H1 (cell line): ENCODE measurements around the gene COMMD7. TPM values are rescaled to one million over a fixed set of nuclear protein-coding genes. Genes with fewer than 3 reads are reported as not detected.

ENCODE experiments used
- CTCF ChIA-PET: fragments of 300-600 bp; sonication (Branson Sonifier 250); formaldehyde crosslinking; loops from one replicate; lab custom pipeline; 2021; ENCODE audit not compliant: partially characterized antibody; lab: Charles Lee
- POLR2A ChIA-PET: fragments of 300-600 bp; sonication (Branson Sonifier 250); formaldehyde crosslinking; loops from one replicate; lab custom pipeline; 2021; ENCODE audit warnings: inconsistent platforms; ENCODE audit not compliant: partially characterized antibody; lab: Charles Lee
- DNase-seq, 2 experiments: peaks; one replicate each; pipeline versions ENCODE4 v3.0.0 to v3.0.0-alpha.2; 2010 to 2022; ENCODE audit warnings: low spot score in 2 of 2, low read depth in 1 of 2, mixed read lengths in 1 of 2
- FAIRE-seq: peaks from 2 replicates; lab custom pipeline; 2011; peaks lifted over from hg19 to GRCh38; lab: Jason Lieb, UNC
- H2AFZ ChIP-seq: 2 replicates; pipeline ENCODE4 v1.8.1; 2012; ENCODE audit warnings: low read length, inconsistent platforms
- H2AK5ac ChIP-seq: 2 replicates; pipeline ENCODE4 v1.6.1; 2013; ENCODE audit warnings: low read depth, low read length
- H2BK120ac ChIP-seq: replicated peaks from 2 replicates; pipeline ENCODE3; 2013; ENCODE audit warnings: low read depth, low read length, inconsistent platforms
- H2BK12ac ChIP-seq: 2 replicates; pipeline ENCODE4 v1.6.1; 2013; ENCODE audit warnings: low read depth, low read length
- H2BK15ac ChIP-seq: 2 replicates; pipeline ENCODE4 v1.6.1; 2013; ENCODE audit warnings: low read length
- H2BK20ac ChIP-seq: 2 replicates; pipeline ENCODE4 v1.6.1; 2013; ENCODE audit warnings: low read length
- H2BK5ac ChIP-seq: 2 replicates; pipeline ENCODE4 v1.6.1; 2013; ENCODE audit warnings: low read depth, low read length
- H3K14ac ChIP-seq: 2 replicates; pipeline ENCODE4 v1.6.1; 2013; ENCODE audit warnings: inconsistent platforms; ENCODE audit not compliant: insufficient read length
- H3K18ac ChIP-seq: 2 replicates; pipeline ENCODE4 v1.6.1; 2013; ENCODE audit warnings: low read length; ENCODE audit errors: extremely low read depth
- H3K23ac ChIP-seq: 2 replicates; pipeline ENCODE4 v1.6.1; 2013; ENCODE audit warnings: inconsistent platforms; ENCODE audit not compliant: insufficient read length
- H3K23me2 ChIP-seq: 2 replicates; pipeline ENCODE4 v1.6.1; 2013; ENCODE audit warnings: low read depth, low read length
- H3K27ac ChIP-seq: 2 replicates; pipeline ENCODE4 v1.6.1; 2011; ENCODE audit warnings: low read depth, low read length, inconsistent platforms
- H3K27me3 ChIP-seq, 4 experiments: replicated peaks in 1 of 4; 1 replicate in 1 of 4; 2 replicates in 3 of 4; pipeline versions ENCODE4 v1.6.1 to v1.8.1; 2011 to 2013; ENCODE audit warnings: low read length in 3 of 4, mild to moderate bottlenecking in 3 of 4, inconsistent platforms in 2 of 4, mixed read lengths in 2 of 4, moderate library complexity in 1 of 4; ENCODE audit not compliant: control insufficient read depth in 3 of 4, insufficient read depth in 3 of 4; ENCODE audit errors: extremely low read depth in 1 of 4
- H3K36me3 ChIP-seq, 4 experiments: 2 replicates each; pipeline versions ENCODE4 v1.6.1 to v1.8.1; 2011 to 2013; ENCODE audit warnings: mild to moderate bottlenecking in 4 of 4, low read length in 3 of 4, moderate library complexity in 2 of 4, control low read depth in 1 of 4, inconsistent platforms in 1 of 4; ENCODE audit not compliant: insufficient read depth in 4 of 4, control insufficient read depth in 2 of 4
- H3K4ac ChIP-seq: replicated peaks from 2 replicates; pipeline ENCODE3; 2013; ENCODE audit warnings: low read length, low read depth, mixed read lengths, inconsistent platforms; ENCODE audit not compliant: insufficient read length
- H3K4me1 ChIP-seq, 4 experiments: replicated peaks in 1 of 4; 1 replicate in 1 of 4; 2 replicates in 3 of 4; pipeline versions ENCODE4 v1.6.1 to v1.8.1; 2011 to 2013; ENCODE audit warnings: low read length in 3 of 4, inconsistent platforms in 2 of 4, mixed read lengths in 1 of 4; ENCODE audit not compliant: insufficient read depth in 4 of 4, control insufficient read depth in 3 of 4
- H3K4me2 ChIP-seq, 2 experiments: 2 replicates each; pipeline versions ENCODE4 v1.6.1 to v1.8.1; 2011 to 2013; ENCODE audit warnings: low read depth in 2 of 2, low read length in 2 of 2, control low read depth in 1 of 2, inconsistent platforms in 1 of 2, mild to moderate bottlenecking in 1 of 2; ENCODE audit not compliant: insufficient read depth in 1 of 2
- H3K4me3 ChIP-seq, 4 experiments: fragments of 200-600, 300-600 bp in 1 of 4; sonication (generic), shearing (Covaris generic), sonication (Bioruptor Twin) in 1 of 4; 2 replicates each; pipeline versions ENCODE4 v1.5.1 to v1.8.1; 2011 to 2016; ENCODE audit warnings: low read length in 4 of 4, low read depth in 3 of 4, control low read depth in 2 of 4, inconsistent platforms in 2 of 4, mild to moderate bottlenecking in 2 of 4, mixed read lengths in 1 of 4, moderate library complexity in 1 of 4; ENCODE audit not compliant: insufficient read depth in 2 of 4; ENCODE audit errors: extremely low read depth in 1 of 4
- H3K56ac ChIP-seq: replicated peaks from 2 replicates; pipeline ENCODE3; 2013; ENCODE audit warnings: low read depth, mild to moderate bottlenecking, mixed read lengths, low read length, inconsistent platforms; ENCODE audit not compliant: insufficient read length
- H3K79me1 ChIP-seq: 2 replicates; pipeline ENCODE4 v1.6.1; 2013; ENCODE audit warnings: low read depth, low read length, control low read depth
- H3K79me2 ChIP-seq, 2 experiments: 2 replicates each; pipeline versions ENCODE4 v1.6.1 to v1.8.1; 2012 to 2013; ENCODE audit warnings: low read length in 2 of 2, mild to moderate bottlenecking in 2 of 2, inconsistent platforms in 1 of 2; ENCODE audit not compliant: insufficient read depth in 2 of 2, control insufficient read depth in 1 of 2
- H3K9ac ChIP-seq, 4 experiments: replicated peaks in 1 of 4; 1 replicate in 1 of 4; 2 replicates in 3 of 4; pipeline versions ENCODE4 v1.6.1 to v1.8.1; 2011 to 2013; ENCODE audit warnings: low read depth in 3 of 4, low read length in 3 of 4, control low read depth in 2 of 4, mild to moderate bottlenecking in 2 of 4, moderate library complexity in 2 of 4, inconsistent platforms in 1 of 4; ENCODE audit errors: extremely low read depth in 1 of 4
- H3K9me3 ChIP-seq, 2 experiments: 2 replicates each; pipeline versions ENCODE4 v1.6.1 to v1.8.1; 2012 to 2013; ENCODE audit warnings: mild to moderate bottlenecking in 2 of 2, moderate library complexity in 2 of 2, control low read depth in 1 of 2, inconsistent platforms in 1 of 2, low read depth in 1 of 2, low read length in 1 of 2, mixed read lengths in 1 of 2; ENCODE audit not compliant: insufficient read depth in 2 of 2
- H4K20me1 ChIP-seq, 2 experiments: replicated peaks in 1 of 2; 2 replicates each; pipeline versions ENCODE3 to v1.8.1; 2011 to 2013; ENCODE audit warnings: inconsistent platforms in 2 of 2, low read length in 2 of 2, mild to moderate bottlenecking in 1 of 2; ENCODE audit not compliant: insufficient read depth in 2 of 2, control insufficient read depth in 1 of 2
- H4K5ac ChIP-seq: 2 replicates; pipeline ENCODE4 v1.6.1; 2013; ENCODE audit warnings: low read length, low read depth, mixed read lengths, inconsistent platforms; ENCODE audit not compliant: insufficient read length
- H4K8ac ChIP-seq: 2 replicates; pipeline ENCODE4 v1.8.0; 2013; ENCODE audit warnings: mild to moderate bottlenecking, moderate library complexity, low read length, inconsistent platforms; ENCODE audit not compliant: insufficient read depth; ENCODE audit errors: extremely low read depth
- H4K91ac ChIP-seq: replicated peaks from 2 replicates; pipeline ENCODE3; 2013; ENCODE audit warnings: low read length, mixed read lengths, inconsistent platforms; ENCODE audit not compliant: insufficient read length
- MAFK ChIP-seq: IDR thresholded peaks from 2 replicates; pipeline ENCODE4 v1.6.1; 2012; ENCODE audit warnings: low read depth, mild to moderate bottlenecking, improper control_type of control experiment, low read length
- NRF1 ChIP-seq: IDR thresholded peaks from 2 replicates; pipeline ENCODE4 v1.6.1; 2011; ENCODE audit warnings: mild to moderate bottlenecking, low read depth, low read length, improper control_type of control experiment
- USF2 ChIP-seq: IDR thresholded peaks from 2 replicates; pipeline ENCODE4 v1.6.1; 2011; ENCODE audit warnings: low read length, improper control_type of control experiment
- WGBS, 2 experiments: shearing (Covaris generic) in 1 of 2; methylation state at CpG; one replicate each; pipeline versions ENCODE4 v1.1.6 to v1.1.7; 2013 to 2015; ENCODE audit warnings: low lambda C conversion rate in 2 of 2, mixed read lengths in 2 of 2, inconsistent platforms in 1 of 2, low coverage in 1 of 2, missing lambda C conversion rate in 1 of 2; ENCODE audit not compliant: insufficient replicate concordance in 2 of 2, insufficient coverage in 1 of 2, insufficient read length in 1 of 2; ENCODE audit errors: extremely low coverage in 1 of 2, missing lambda C conversion rate in 1 of 2; 5-methylcytosine and 5-hydroxymethylcytosine counted together
- polyA plus RNA-seq, 7 experiments: library from polyadenylated mRNA; depleted of rRNA in 3 of 7; stranded (reverse) in 5 of 7; unstranded in 2 of 7; fragments of >200 nt in 5 of 7; fragments of 200-250 nt in 2 of 7; gene quantifications; 1 replicate in 5 of 7; 2 replicates in 1 of 7; 4 replicates in 1 of 7; pipeline versions ENCODE4 v1.2.1 to v1.2.3, GENCODE V29; 2011 to 2013; ENCODE audit warnings: missing spikeins in 2 of 7, mixed read lengths in 2 of 7
- total RNA-seq: library from RNA; stranded (reverse); fragmentation: NEBNext Ultra II Directional; extraction: Animal tissue kit (Norgen Biotek cat#: 25700); gene quantifications from 2 replicates; pipeline ENCODE4 v1.2.1, GENCODE V29; 2021

The COMMD7 gene
- total and polyA plus RNA-seq, 2 of the 8 experiments (the other 6 are each of a cell fraction or from before 2014, with no cell fraction given): 39.4 to 48.9 TPM

- WGBS, 2 experiments: 100% methylated on average over 4 of the region's 4 CpGs; no CpG with 5 or more reads in 1 of the 2 experiments
- Histone ChIP-seq H3K4me3 (no peak overlapping the region), H2BK20ac (no peak overlapping the region), H2BK120ac (no peak overlapping the region), H2BK12ac (no peak overlapping the region), H4K8ac (no peak overlapping the region), H3K79me2 (peaks cover 0 to 65% of the 10 kb centered on the region in 2 experiments; a peak in 3 of 4 replicates), H3K36me3 (peaks cover 0 to 25% (median 2%) of the 10 kb centered on the region in 4 experiments; a peak in 5 of 8 replicates), H2AK5ac (no peak overlapping the region), H3K18ac (no peak overlapping the region), H3K9me3 (no peaks in the 10 kb centered on the region), H3K27me3 (no peaks in the 10 kb centered on the region), H3K23ac (no peak overlapping the region), H3K79me1 (peaks cover 4% of the 10 kb centered on the region; the same call in 1 of the 2 replicates), H4K91ac (no peak overlapping the region), H2BK5ac (no peak overlapping the region), H3K4me1 (peaks cover 0 to 6% (median 2%) of the 10 kb centered on the region in 4 experiments; a peak in 4 of 7 replicates), H2AFZ (no peak overlapping the region), H3K9ac (no peak overlapping the region), H4K20me1 (peaks cover 0 to 6% of the 10 kb centered on the region in 2 experiments), H3K27ac (no peak overlapping the region), H3K4me2 (no peak overlapping the region), H2BK15ac (no peak overlapping the region), H3K23me2 (no peaks in the 10 kb centered on the region), H3K56ac (no peak overlapping the region), H3K4ac (no peak overlapping the region), H3K14ac (no peak overlapping the region), H4K5ac (no peak overlapping the region)
- no peak for TF ChIP-seq NRF1
- no peak for TF ChIP-seq USF2
- TF ChIP-seq MAFK: no peak
- ChIA-PET CTCF (interaction anchor here (1.2 to 1.6 kb wide), 3 partner anchors 8 to 51 kb away, joined by 3 read pairs; no protein-coding TSS in a partner anchor), POLR2A (interaction anchor here (0.9 to 2.1 kb wide), 3 partner anchors 11 to 23 kb away, joined by 3 to 9 read pairs (median 4); no protein-coding TSS in a partner anchor)
- FAIRE-seq (no peak), DNase-seq (no peak)
Measured at GRCh38 chr20:32731882-32732266, 11.4 kb downstream of the COMMD7 start.
